Fibroblast of peridontal ligament (primary cell): Measurements from ENCODE around the gene KRI1.
"Not testable (repeated sequence)": the region's sequence is repeated elsewhere in the genome, so short reads cannot be mapped to it uniquely, and the experiment has no call there.

ENCODE experiments used
- DNase-seq: peaks from one replicate; pipeline ENCODE4 v3.0.0-alpha.2; 2010; ENCODE audit errors: extremely low read depth

Gene KRI1

DNA sequence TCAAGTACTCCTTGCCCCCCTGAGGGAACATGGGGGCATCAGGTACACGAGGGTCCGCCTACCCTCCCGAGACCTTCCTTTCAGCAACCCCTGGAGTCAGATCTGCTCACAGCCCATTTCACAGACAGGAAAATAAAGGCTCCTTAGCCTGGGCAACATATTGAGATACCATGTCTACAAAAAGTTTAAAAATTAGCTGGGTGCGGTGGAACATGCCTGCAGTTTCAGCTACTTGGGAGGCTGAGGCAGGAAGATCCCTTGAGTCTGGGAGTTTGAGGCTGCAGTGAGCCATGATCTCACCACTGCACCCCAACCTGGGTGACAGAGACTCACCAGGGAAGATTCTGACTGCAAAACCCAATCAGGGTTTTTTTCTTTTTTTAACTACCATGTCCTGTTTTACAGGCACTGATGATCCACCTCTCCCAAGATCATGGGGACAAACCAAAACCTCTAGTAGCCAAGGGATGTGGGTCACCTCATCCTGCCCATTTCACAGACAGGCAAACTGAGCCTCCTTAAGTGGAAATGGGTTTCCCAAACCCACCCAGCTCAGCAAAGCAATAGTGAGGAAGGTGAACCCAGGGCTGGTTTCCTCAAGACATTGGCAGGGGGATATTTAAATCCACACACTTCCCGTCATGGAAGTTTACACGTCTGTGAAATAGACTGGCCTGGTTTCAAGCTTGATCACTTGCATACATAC, 9.4 kb upstream of the KRI1 start:
- DNase-seq, result no peak

DNA sequence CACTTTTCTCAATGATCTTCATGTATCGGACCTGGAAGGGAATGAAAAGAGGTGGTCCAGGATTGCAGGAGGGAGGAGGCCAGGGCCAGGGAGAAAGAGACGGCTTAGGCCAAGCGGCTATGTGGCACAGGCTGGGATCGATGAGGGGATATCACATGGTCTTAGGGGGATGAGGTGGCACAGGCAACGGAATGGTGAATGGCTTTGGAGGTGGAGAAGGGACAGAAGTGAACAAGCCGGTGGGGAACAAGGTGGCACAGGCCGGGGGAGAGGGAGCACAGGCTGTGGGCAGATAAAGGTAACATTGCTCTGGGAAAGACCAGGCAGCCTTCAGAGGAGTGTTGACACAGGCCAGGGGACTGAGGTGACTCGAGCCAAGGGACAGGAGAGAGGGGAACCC, 8.7 kb upstream of the KRI1 start:
- DNase-seq, result no peak

DNA sequence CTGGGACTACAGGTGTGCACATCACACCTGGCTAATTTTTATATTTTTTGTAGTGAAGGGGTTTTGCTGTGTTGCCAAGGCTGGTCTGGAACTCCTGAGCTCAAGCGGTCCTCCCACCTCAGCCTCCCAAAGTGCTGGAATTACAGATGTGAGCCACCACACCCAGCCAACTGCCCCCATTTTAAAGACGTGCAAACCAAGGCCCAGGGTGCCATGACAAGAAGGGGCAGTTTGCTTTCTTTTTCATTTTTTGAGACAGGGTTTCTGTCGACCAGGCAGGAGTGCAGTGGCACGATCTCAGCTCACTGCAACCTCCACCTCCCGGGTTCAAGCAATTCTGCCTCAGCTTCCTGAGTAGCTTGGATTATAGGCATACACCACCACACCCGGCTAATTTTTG, 8.0 kb upstream of the KRI1 start:
- DNase-seq, result not testable (repeated sequence)

DNA sequence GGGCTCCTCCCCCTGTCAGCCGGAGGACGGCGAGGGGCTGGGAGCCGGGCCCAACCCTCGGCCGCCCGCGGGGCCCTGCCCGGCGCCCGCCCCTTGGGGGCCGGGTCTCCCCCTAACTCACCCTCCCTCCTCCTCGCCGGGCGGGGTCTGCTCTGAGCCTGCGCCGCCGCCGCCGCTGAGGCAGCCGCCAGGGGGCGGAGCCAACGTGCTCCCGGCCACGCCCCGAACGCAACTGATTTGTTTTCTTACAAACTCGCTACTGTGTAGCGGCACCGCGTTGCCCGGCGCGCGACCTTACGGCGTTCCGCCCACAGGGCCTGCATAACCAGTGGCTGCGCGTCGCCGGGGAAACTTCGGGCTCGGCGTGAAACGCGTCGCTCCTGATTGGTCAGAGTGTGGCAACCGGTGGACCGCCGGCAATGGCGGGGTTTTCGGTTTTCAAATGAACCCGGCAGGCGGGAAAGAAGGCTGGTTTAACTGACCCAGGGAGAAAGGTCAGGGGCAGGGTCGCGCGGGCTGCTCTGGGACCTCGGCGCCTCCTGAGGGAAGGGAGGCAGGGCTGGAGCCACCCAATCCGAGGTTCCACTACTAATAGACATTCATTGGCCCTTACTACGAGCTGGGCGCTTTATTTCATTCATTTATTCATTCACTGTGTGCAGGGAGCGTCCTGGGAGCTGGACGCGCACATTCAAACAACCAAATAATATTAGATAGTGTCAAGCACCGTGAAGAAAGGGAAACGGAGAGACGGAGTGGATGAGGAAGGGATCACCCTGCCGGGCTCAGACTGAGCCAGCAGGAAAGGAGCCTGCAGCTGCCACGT, 3.2 kb upstream of the KRI1 start, which contains the start of gene CDKN2D:
CDKN2D (minus strand) TSS at position 154 of the 826 bp plus-strand sequence. CDS start 326 bp downstream, outside the sequence.
- peak; percentile 99 for DNase-seq

DNA sequence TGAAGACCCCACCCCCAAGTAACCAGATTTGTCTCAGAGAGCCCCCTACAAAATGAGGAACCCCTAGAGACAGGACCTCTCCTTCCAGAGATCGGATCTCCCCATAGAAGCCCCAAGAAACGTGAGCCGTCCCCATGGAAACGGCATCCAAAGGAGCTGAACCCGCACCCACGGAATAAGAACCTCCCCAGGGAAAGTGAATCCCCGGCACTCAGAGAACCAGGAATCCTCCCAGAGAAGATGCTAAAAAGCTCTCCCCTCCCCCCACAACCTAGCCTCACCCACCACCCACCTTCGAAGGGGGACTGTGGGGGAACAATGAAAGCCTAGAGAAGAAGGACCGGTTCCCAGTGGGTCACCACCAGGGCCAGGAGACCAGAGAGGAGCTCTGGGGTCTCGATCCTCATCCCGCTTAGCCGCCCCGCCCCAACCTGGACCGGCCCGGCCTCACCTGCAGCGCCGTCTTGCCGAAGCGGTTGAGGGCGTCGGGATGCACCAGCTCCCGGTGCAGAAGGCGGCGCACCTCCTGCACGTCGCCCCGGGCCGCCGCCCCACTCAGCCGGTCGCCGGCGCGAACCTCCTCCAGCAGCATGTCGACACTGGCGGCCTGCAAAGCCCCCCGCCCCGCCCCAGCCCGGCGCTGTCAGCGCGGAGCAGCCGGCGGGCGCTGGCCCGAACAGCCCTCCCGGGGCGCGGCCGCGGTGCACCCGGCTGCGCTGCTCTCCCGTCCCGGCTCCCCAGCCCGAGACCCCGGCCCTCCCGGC, 2.4 kb upstream of the KRI1 start:
- no peak for DNase-seq

DNA sequence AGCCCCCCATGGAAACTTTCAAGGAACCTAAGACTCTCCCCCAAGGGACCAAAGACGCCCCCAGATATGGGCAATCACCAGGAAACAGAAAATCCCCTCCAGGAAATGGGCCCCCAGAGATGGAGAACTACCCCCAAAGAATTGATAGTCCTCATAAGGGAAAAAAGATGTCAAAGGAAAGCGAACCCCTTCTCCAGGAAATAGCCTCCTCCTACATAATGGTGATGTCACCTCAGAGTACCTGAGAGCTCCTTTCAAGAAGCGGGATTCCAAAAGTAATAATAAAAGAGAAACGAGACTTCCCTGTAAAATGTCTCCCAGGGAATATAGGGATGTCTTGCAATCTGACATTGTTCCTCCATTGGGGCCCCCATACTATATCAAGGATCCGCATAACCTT, 1.8 kb upstream of the KRI1 start:
- no peak for DNase-seq

DNA sequence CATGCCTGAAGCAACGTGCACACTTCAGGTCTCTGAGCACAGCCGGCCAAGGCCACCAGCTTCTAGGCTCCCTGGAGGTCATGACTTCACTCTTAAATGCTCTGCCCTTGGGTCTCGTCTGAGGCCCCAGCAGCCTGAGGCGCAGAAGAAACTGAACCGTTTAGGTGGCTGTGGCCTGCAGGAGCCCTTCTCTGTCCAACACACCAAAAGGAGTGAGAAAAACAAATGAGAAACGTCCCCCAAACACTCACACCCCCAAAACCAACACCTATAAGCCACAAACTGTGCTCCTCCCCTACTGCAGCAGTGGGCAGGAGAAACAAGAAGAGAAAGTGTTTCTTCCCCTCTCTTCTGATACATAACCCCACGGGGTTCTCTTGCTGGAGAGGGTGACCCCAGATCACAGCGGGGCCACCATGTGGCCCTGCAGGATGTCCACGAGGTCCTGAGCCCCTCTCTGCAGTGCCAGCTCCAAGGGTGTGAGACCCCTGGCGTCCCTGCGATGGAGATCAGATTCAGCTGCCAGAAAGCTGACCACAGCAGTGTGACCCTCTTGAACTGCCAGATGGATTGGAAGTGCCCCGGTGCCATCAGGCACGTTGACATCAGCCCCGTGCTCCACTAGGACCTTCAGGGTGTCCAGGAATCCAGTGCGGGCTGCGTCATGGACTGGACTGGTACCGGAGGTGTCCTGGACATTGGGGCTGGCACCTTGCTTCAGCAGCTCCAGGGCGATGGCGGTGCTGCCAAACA, 1.0 kb upstream of the KRI1 start:
- DNase-seq, result no peak

DNA sequence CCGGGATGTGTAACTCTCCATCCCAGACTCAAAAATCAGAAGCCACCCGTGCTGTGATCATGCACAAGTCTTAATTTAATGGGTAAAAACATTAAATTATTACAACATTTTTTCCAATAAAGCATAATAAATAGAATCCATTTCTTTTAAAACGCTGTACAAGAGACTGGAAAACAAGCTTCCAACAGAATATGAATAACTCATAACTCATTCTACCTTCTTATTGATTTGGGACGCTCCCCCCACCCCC, 523 bp upstream of the KRI1 start:
- DNase-seq, result no peak

DNA sequence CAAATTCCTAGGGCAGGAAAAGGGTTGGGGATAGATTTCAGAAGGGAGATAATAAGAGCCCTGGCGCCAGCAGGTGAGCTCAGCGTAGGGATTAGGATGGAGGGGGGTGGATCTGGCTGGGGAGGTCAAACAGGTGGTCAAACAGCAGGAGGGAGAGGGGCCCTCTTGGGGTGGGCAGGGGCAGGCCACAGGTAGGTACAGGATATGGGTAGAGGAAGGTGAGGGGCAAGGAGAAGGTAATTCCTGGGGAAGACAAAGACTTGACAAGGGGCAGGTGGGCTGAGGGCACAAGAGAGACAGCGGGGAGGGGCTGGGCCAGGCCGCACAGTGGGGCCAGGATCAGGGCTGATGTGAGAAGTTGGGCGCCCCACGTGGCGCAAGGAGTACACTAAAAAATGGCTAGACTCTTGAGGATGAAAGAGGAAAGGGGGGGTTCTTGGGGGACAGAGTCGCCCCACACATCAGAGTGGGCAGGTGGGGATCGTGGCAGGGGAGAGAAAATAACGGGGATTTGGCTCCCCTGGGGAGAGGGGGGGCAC, 713 bp downstream of the KRI1 start:
- no peak for DNase-seq

DNA sequence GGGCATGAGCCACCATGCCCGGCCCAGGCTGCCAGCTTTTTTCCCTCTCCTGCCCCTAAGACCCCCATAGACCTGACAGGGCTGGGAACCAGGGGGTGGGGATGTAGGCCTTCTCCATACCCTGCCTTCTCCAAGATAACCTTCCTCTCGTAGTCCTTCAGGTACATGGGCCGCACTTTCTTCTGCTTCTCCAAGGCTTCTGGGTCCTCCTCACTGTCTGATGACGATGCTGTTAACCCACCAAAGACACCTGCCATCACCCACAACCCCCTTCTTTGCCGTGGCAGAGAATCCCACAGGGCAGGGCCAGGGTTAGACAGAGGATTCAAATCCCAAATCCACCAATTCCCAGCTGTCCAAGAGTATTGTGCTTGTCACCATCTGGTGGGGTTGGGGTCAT, 3.2 kb downstream of the KRI1 start:
- no peak for DNase-seq

DNA sequence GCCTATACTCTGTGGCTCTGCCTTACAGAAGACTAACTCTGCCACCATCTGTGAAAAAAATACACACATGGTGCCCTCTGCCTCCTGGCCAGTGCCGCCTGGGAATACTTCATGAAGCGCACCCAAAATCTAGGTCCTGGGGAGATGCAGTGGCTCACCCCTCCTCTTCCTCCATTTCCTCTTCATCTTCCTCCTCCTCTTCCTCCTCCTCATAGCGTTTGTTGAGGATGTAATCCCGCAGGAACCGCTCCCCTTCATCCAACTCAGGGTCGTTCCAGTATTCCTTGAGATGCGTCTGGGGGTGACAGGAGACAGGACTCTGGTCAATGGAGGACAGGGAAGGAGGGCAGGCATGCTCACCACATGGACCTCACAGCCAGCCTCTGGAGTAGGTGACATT, 5.7 kb downstream of the KRI1 start:
- no peak for DNase-seq

DNA sequence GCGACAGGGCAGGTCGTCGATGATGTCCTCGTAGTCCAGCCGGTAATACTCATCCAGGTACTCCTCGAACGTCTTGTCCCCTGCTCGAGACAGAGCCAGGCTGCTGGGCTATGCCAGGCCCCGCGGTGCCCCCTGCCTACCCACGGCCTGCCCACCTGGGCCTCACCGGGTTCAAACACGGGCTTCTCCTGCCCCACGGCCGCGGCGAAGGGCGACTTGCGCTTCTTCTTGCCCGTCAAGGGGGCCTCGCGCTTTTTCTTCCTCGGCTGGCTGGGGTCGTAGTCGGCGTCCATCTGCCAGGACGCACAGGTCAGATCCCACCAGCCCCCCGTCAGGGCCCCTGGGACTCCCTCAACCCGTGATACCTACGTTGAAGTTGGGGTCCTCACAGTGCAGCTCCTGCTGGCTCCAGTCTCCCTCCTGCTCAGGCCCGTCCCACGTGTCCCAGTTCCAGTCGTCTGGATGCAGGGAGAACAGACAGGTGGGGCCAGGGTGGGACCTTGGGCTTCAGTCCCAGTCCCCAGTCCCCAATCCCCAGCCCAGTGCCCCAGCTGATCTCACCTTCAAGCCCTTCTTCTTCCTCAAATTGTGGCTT, 8.1 kb downstream of the KRI1 start:
- DNase-seq, result no peak

DNA sequence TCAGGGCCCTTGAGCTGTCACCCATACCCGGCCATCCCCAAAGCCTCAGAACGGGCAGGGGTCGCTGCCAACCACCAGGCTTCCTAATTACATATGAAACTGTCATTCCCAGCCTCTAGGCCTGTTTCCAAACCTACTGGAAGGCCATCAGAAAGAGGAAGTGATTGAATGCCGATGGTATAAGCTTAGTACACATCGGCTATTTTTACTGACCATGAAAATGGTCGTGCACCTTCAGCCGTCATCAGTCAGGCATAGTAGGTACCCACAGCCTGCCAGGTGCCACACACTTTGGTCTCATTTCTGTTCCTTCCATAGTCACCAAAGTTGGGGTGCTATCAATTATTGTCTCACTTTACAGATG, 10.2 kb downstream of the KRI1 start:
- DNase-seq, result no peak

DNA sequence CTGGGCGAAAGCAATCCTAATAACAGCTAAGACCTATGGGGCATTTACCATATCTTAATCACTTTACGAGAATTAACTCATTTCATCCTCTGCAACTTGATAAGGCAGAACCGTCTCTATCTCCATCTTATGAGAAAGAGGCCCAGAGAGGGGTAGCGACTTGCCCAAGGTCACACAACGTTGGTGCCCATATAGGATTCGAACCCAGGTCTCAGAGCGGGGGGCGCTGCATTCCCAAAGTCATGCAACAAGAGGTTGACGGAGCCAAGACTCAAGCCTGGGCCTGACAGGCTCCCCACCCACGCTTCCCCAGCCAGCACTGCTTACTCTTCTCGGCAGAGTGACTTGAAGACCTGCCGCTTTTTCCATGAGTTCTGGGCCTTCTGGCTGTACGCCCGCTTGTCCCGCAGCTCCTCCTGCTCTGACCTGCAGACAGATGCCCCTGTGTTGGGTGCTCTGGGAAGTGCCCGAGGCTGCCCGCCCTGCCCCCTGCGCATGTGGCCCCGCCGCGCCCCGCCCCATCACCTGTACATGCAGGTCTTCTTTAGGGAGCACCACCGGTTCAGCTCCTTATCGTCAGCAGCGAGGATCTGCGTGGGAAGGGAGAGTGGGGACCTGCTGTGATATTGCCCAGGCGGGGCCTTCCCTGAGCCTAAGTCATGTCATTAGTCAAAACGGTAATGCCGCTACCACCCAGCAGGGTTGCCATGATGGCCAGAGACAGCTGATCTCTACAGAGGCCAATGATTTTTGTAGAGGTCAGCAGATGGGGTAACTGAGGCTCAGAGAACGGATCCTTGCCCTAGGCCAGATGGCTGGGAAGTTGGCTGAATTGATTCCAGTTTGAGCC, 10.8 kb downstream of the KRI1 start:
- DNase-seq, result no peak

DNA sequence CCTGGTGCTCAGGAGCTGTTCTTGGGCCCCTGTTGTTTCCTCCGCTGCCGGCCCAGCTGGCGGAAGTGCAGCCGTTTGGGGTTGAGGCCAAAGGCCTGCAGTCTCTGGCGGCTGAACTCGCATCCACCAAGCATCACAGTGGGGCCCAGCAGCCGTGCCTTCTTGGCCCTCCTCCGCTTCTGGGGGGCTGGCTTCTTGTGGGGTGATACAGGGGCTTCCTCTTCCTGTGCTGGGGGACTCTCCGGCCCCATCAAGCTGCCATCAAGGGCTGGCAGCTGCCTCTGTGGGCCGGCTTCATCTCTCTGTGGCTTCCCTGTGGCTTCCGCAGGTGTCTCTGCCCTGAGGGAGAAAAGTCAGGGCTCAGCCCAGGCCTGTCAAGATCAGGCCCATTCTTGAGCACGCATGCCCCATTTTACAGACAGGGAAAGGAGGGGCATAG, 11.8 kb downstream of the KRI1 start:
- DNase-seq, result no peak

DNA sequence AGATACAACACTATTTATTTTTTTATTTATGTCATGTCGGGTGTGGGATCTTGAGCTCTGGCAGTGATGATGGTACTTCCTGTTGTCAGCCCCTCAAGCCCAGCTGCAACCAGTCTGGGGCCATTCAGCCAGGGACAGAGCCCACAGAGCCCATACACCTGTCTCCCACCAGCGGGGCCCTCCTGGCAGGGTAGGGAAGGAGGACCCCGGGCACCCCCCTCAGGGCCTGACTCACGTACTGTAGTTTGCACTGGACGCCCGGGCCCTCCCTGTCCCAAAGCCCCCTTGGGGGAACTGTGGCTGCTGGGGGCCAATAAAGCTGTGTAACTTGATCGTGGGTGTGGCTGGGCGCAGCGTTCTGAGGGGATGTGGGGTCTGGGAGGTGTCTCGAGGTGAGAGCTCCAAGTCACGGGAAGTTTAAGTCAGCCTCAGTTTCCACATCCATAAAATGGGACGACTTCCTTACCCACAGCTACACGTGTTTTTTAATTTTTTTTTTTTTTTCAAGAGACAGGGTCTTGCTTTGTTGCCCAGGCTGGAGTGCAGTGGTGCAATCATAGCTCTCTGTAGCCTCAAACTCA, 12.6 kb downstream of the KRI1 start:
- DNase-seq, result no peak

DNA sequence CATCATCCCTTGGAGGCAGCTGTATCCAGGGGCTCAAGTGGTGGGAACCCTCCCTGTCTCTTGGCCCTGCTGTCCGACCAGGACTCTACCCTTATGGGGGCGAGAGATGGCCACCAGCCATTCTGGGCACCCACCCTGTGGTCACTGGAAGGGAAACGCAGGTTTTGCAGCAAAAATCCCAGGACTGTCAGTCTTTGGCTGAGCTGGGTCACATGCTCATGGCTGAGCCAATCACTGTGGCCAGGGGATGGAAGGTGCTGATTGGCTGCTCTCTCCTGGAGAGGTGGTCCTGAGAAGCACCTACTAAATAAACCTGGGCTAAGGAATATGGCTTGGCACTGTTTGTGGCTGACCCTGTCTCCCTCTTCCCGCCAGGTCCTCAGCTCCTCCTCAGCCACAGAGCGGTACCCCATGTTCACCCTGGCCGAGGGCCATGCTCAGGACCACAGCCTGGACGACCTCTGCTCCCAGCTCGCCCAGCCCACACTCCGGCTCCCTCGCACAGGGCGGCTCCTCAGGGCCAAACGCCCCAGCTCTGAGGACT, 13.2 kb downstream of the KRI1 start:
- no peak for DNase-seq

DNA sequence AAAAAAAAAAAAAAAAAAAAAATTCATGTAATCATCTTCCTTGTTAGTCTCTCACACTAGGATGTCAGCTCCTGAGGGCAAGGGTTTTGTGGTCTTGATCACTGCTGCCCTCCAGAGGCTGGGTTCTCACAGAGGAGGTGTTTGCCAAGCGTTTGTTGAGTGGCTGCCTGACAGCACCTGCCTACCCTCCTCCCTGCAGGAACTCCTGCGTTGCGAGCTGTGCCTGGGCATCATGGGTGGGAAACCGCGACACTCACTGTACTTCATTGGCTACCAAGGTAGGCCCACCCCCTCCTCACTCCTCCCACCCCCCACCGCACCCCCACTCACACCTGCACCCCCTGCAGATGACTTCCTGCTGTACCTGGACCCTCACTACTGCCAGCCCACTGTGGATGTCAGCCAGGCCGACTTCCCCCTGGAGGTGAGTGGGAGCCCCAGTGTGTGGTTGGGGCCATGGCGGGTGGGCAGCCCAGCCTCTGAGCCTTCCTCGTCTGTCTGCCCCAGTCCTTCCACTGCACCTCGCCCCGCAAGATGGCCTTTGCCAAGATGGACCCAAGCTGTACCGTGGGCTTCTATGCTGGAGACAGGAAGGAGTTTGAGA, 14.0 kb downstream of the KRI1 start:
- no peak for DNase-seq

DNA sequence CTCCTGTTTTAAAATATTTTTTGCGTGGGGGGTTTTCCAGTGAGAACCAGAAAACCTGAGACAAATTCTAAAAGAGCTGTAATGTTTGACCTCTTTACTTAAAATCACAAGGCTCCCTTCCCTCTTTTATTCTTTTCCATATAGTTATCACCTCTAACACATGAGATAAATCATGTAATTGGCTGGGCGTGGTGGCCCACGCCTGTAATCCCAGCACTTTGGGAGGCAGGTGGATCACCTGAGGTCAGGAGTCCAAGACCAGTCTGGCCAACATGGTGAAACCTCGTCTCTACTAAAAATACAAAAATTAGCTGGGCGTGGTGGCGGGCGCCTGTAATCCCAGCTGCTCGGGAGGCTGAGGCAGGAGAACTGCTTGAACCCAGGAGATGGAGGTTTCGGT, 14.8 kb downstream of the KRI1 start:
- not testable (repeated sequence) for DNase-seq
